T-cell (primary cell): ENCODE results near the gene RIPOR2. TPM values are rescaled to one million over a fixed set of nuclear protein-coding genes. Genes with fewer than 3 reads are reported as not detected.
"Not testable (repeated sequence)": the region's sequence is repeated elsewhere in the genome, so short reads cannot be mapped to it uniquely, and the experiment has no call there.

Experiments
- ATAC-seq, 4 experiments: fragments of 200-7000 bp in 3 of 4; fragments of 150-1000 bp in 1 of 4; cut with Tn5 transposase; replicated peaks in 1 of 4; 1 replicate in 3 of 4; 2 replicates in 1 of 4; pipeline ENCODE4 v1.10.0; 2021; ENCODE audit warnings: moderate library complexity in 3 of 4, mild to moderate bottlenecking in 2 of 4, moderate number of reproducible peaks in 1 of 4
- CTCF ChIA-PET, 2 donors: fragments of 300-600 bp; sonication (Branson Sonifier 250); formaldehyde crosslinking; loops; one replicate each; lab custom pipeline; 2022; ENCODE audit warnings: antibody characterized with exemption in 2 of 2; lab: Charles Lee
- POLR2A ChIA-PET, 2 donors: fragments of 300-600 bp; sonication (Branson Sonifier 250); formaldehyde crosslinking; loops; one replicate each; lab custom pipeline; 2022; ENCODE audit warnings: antibody characterized with exemption in 2 of 2; lab: Charles Lee
- DNase-seq, 35 experiments: peaks; one replicate each; pipeline versions ENCODE4 v3.0.0 to v3.0.0-alpha.2; 2013 to 2023
- H3K27ac ChIP-seq: one replicate; pipeline ENCODE4 v1.5.1; 2013; ENCODE audit warnings: low read length
- H3K27me3 ChIP-seq, 2 experiments: replicated peaks in 1 of 2; 1 replicate in 1 of 2; 2 replicates in 1 of 2; pipeline versions ENCODE4 v1.6.1 to v1.7.0; 2013; ENCODE audit warnings: low read length in 1 of 2, mixed read lengths in 1 of 2; ENCODE audit not compliant: control insufficient read depth in 2 of 2, insufficient read depth in 2 of 2; ENCODE audit errors: extremely low read depth in 1 of 2
- H3K36me3 ChIP-seq, 2 donors: 1 replicate in 1 of 2; 2 replicates in 1 of 2; pipeline versions ENCODE4 v1.6.1 to v1.7.0; 2013; ENCODE audit warnings: low read length in 1 of 2; ENCODE audit not compliant: control insufficient read depth in 2 of 2, insufficient read depth in 1 of 2; ENCODE audit errors: extremely low read depth in 1 of 2
- H3K4me1 ChIP-seq, 2 experiments: 1 replicate in 1 of 2; 2 replicates in 1 of 2; pipeline versions ENCODE4 v1.6.1 to v1.7.0; 2013; ENCODE audit warnings: low read length in 2 of 2, mixed read lengths in 1 of 2; ENCODE audit not compliant: insufficient read depth in 2 of 2, control insufficient read depth in 1 of 2; ENCODE audit errors: extremely low read depth in 1 of 2
- H3K4me3 ChIP-seq, 2 donors: 1 replicate in 1 of 2; 2 replicates in 1 of 2; pipeline versions ENCODE4 v1.5.1 to v1.7.0; 2013; ENCODE audit warnings: mild to moderate bottlenecking in 2 of 2, low read length in 1 of 2, moderate library complexity in 1 of 2; ENCODE audit not compliant: control insufficient read depth in 1 of 2; ENCODE audit errors: extremely low read depth in 1 of 2
- H3K9me3 ChIP-seq: 2 replicates; pipeline ENCODE4 v1.7.0; 2013
- H3K27ac Mint-ChIP-seq, 2 donors: one replicate each; pipeline ENCODE4 v1.8.0; 2020 to 2021; ENCODE audit warnings: mild to moderate bottlenecking in 2 of 2, mixed read lengths in 2 of 2
- H3K27me3 Mint-ChIP-seq, 2 donors: one replicate each; pipeline ENCODE4 v1.8.0; 2021 to 2022; ENCODE audit warnings: mixed read lengths in 2 of 2
- H3K36me3 Mint-ChIP-seq: one replicate; pipeline ENCODE4 v1.8.0; 2021; ENCODE audit warnings: mixed read lengths
- H3K4me1 Mint-ChIP-seq, 3 donors: one replicate each; pipeline ENCODE4 v1.8.0; 2020 to 2022; ENCODE audit warnings: mixed read lengths in 3 of 3, mild to moderate bottlenecking in 1 of 3
- H3K4me3 Mint-ChIP-seq, 3 donors: one replicate each; pipeline ENCODE4 v1.8.0; 2020 to 2022; ENCODE audit warnings: mild to moderate bottlenecking in 3 of 3, mixed read lengths in 3 of 3, moderate library complexity in 3 of 3
- H3K9me3 Mint-ChIP-seq, 3 donors: one replicate each; pipeline ENCODE4 v1.8.0; 2020 to 2022; ENCODE audit warnings: mixed read lengths in 3 of 3
- WGBS: methylation state at CpG from one replicate; pipeline ENCODE4 v1.1.5; 2013; ENCODE audit warnings: missing lambda C conversion rate; ENCODE audit not compliant: insufficient coverage; 5-methylcytosine and 5-hydroxymethylcytosine counted together
- total RNA-seq, 35 experiments: library from RNA in 6 of 35; stranded (reverse) in 6 of 35; fragments of 120-200 nt in 1 of 35; gene quantifications; one replicate each; pipeline versions ENCODE4 v1.2.1 to v1.2.4 and lab custom pipeline; 2013 to 2026

RIPOR2 gene
- total RNA-seq, 5 donors from 2014 or later (not counting 1 experiment from before 2014, with no cell fraction given), result 381 to 480 (median 441) TPM

GRCh38 chr6:24755279-24755678, 180.5 kb downstream of the RIPOR2 start:
- Histone ChIP-seq H3K4me1 (no peaks in the 10 kb centered on the region), H3K9me3 (no peaks in the 10 kb centered on the region), H3K27me3 (no peaks in the 10 kb centered on the region), H3K4me3 (no peak overlapping the region), H3K36me3 (no peaks in the 10 kb centered on the region), H3K27ac (no peak overlapping the region)
- CTCF ChIA-PET, result interaction anchor here in 1 of 2 donors (0.7 kb wide), 1 partner anchor 326 kb away, joined by 3 read pairs; no protein-coding TSS in a partner anchor
- DNase-seq, result no peak
- POLR2A ChIA-PET, result no interaction called here
- Mint-ChIP-seq H3K9me3 (no peaks in the 10 kb centered on the region), H3K36me3 (no peaks in the 10 kb centered on the region), H3K27ac (no peak overlapping the region), H3K4me3 (no peak overlapping the region), H3K27me3 (no peaks in the 10 kb centered on the region), H3K4me1 (no peaks in the 10 kb centered on the region)
- no peak for ATAC-seq

GRCh38 chr6:24754378-24754777, 181.4 kb downstream of the RIPOR2 start:
- H3K9me3 ChIP-seq, H3K36me3 ChIP-seq, ATAC-seq, DNase-seq, H3K36me3 Mint-ChIP-seq, H3K4me3 Mint-ChIP-seq, H3K4me1 Mint-ChIP-seq, H3K27ac ChIP-seq, H3K27me3 Mint-ChIP-seq, H3K9me3 Mint-ChIP-seq, H3K4me1 ChIP-seq, H3K27ac Mint-ChIP-seq, H3K27me3 ChIP-seq, H3K4me3 ChIP-seq: not testable (repeated sequence)
- ChIA-PET CTCF (interaction anchor here in 1 of 2 donors (0.7 kb wide), 1 partner anchor 325 kb away, joined by 3 read pairs; no protein-coding TSS in a partner anchor), POLR2A (interaction anchor here (0.5 to 0.7 kb wide), 3 partner anchors 11 to 107 kb away, joined by 3 to 6 read pairs (median 5); no protein-coding TSS in a partner anchor)
- WGBS, result no CpG with 5 or more reads among the region's 4 CpGs

Other genes with a start within 250 kb of the RIPOR2 start
- gene C6orf62, start 216.8 kb downstream of the RIPOR2 start, total RNA-seq, result 100 to 1,000 TPM; 114 to 146 (median 135) TPM
- 10 to 100 TPM in 2 of 5 donors, 1 to 10 TPM in 3; 5.7 to 12.3 (median 6.1) TPM for gene GMNN, start 161.0 kb downstream of the RIPOR2 start, total RNA-seq
- 1 to 10 TPM; 2.2 to 4.6 (median 3.7) TPM for gene ARMH2, start 137.0 kb downstream of the RIPOR2 start, total RNA-seq